Chondrocyte (in vitro differentiated cells): ENCODE results near the gene TAAR8. TPM values are rescaled to one million over a fixed set of nuclear protein-coding genes. Genes with fewer than 3 reads are reported as not detected.

Experiments
- DNase-seq: peaks from one replicate; pipeline ENCODE4 v3.0.0; 2021; ENCODE audit warnings: mixed read lengths, low spot score
- H3K27ac Mint-ChIP-seq: one replicate; pipeline ENCODE4 v1.8.0; 2021; ENCODE audit warnings: mild to moderate bottlenecking, moderate library complexity, mixed read lengths; ENCODE audit not compliant: unreplicated experiment
- H3K27me3 Mint-ChIP-seq: 2 replicates; pipeline ENCODE4 v1.8.0; 2021; ENCODE audit warnings: low read depth, mixed read lengths
- H3K36me3 Mint-ChIP-seq: 2 replicates; pipeline ENCODE4 v1.8.0; 2021; ENCODE audit warnings: low read depth, mixed read lengths
- H3K4me1 Mint-ChIP-seq: 2 replicates; pipeline ENCODE4 v1.8.0; 2021; ENCODE audit warnings: low read depth, mild to moderate bottlenecking, mixed read lengths
- H3K4me3 Mint-ChIP-seq: one replicate; pipeline ENCODE4 v1.8.0; 2021; ENCODE audit warnings: mild to moderate bottlenecking, moderate library complexity, mixed read lengths; ENCODE audit not compliant: unreplicated experiment
- H3K9me3 Mint-ChIP-seq: 2 replicates; pipeline ENCODE4 v1.8.0; 2021; ENCODE audit warnings: low read depth, mixed read lengths
- CTCF ChIP-seq: fragments of 200-600 bp; sonication (generic); IDR thresholded peaks from 2 replicates; pipeline ENCODE4 v1.5.0; 2021; ENCODE audit warnings: antibody characterized with exemption, mild to moderate bottlenecking, moderate library complexity
- total RNA-seq: library from RNA; stranded (reverse); gene quantifications from 3 replicates; pipeline ENCODE4 v1.2.1, GENCODE V29; 2021

TAAR8 gene
- total RNA-seq, 1 donor from 2014 or later = not detected

DNA sequence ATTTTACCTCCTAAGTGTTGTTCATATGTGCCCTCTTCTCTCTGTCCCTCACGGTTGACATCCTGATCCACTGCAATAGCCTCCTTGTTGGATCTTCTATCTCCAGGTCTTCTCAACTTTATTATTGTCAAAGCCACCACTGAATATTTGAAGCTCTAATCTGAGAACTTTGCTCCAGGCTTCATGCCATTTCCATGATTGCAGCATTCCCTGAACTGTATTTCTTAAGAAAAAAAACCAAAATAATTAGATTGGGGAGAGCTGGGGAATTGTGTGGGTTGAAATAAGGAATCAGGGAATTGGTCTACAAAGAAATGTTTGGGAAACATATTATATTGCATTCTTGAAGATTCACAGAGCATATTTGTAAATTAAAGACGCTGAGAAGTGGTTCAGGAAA is 37.1 kb upstream of the TAAR8 start:
- DNase-seq = no peak
- Mint-ChIP-seq H3K27ac (peak overlapping the region; percentile 30), H3K36me3 (no peaks in the 10 kb centered on the region), H3K9me3 (no peaks in the 10 kb centered on the region), H3K4me3 (no peak overlapping the region), H3K27me3 (peaks cover 2% of the 10 kb centered on the region), H3K4me1 (peaks cover 46% of the 10 kb centered on the region)
- TF ChIP-seq CTCF = no peak

- Mint-ChIP-seq H3K27ac (no peak overlapping the region), H3K27me3 (peaks cover 5% of the 10 kb centered on the region), H3K9me3 (peaks cover 6% of the 10 kb centered on the region), H3K36me3 (no peaks in the 10 kb centered on the region), H3K4me1 (no peaks in the 10 kb centered on the region), H3K4me3 (no peak overlapping the region)
- no peak for TF ChIP-seq CTCF
- DNase-seq = no peak
These were observed 31.5 kb upstream of the TAAR8 start for GRCh38 chr6:132520953-132521352.

DNA sequence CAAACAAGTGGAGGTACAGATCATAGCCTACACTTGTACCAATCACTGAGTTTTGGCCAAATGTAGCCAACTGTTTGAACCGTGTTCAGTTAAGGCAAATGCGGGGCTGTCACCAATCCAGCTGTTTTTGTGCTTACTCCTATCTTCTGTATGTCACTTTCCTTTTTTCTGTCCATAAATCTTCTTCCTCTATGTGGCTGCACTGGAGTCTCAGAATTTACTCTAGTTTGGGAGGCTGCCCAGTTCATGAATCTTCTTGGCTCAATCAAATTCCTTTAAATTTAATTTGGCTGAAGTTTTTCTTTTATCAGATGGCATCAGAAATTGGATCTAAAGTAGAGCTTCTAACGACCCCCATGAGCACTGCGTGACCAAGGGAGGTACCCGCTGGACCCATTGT is 27.8 kb upstream of the TAAR8 start:
- peaks cover 6% of the 10 kb centered on the region for H3K27me3 Mint-ChIP-seq
- no peak for DNase-seq

GRCh38 chr6:132525866-132526265 is 26.6 kb upstream of the TAAR8 start:
- H3K27me3 Mint-ChIP-seq = peaks cover 8% of the 10 kb centered on the region
- H3K4me3 Mint-ChIP-seq = no peak overlapping the region
- TF ChIP-seq CTCF = no peak
- H3K4me1 Mint-ChIP-seq = peaks cover 3% of the 10 kb centered on the region
- no peak overlapping the region for H3K27ac Mint-ChIP-seq
- H3K9me3 Mint-ChIP-seq = peaks cover 6% of the 10 kb centered on the region
- DNase-seq = no peak
- H3K36me3 Mint-ChIP-seq = no peaks in the 10 kb centered on the region

More for the DNA sequence above, 27.8 kb upstream of the TAAR8 start:
- Mint-ChIP-seq H3K27ac (no peak overlapping the region), H3K9me3 (peaks cover 6% of the 10 kb centered on the region), H3K4me1 (no peaks in the 10 kb centered on the region), H3K36me3 (no peaks in the 10 kb centered on the region), H3K4me3 (no peak overlapping the region)
- no peak for TF ChIP-seq CTCF

GRCh38 chr6:132526461-132526860 is 26.0 kb upstream of the TAAR8 start:
- Mint-ChIP-seq H3K27me3 (peaks cover 8% of the 10 kb centered on the region), H3K36me3 (no peaks in the 10 kb centered on the region), H3K4me3 (no peak overlapping the region), H3K27ac (no peak overlapping the region), H3K4me1 (peaks cover 3% of the 10 kb centered on the region), H3K9me3 (peaks cover 6% of the 10 kb centered on the region)
- DNase-seq = no peak
- no peak for TF ChIP-seq CTCF
